PFSK-1 (cell line): Measurements from ENCODE around the gene PODXL2.

Experiments
- FOXP2 ChIP-seq: optimal IDR thresholded peaks from 2 replicates; pipeline ENCODE3; 2011; ENCODE audit warnings: borderline replicate concordance, control low read depth, inconsistent platforms; ENCODE audit not compliant: insufficient read depth; ENCODE audit errors: extremely low read length, extremely low read depth
- POLR2AphosphoS5 ChIP-seq: IDR thresholded peaks from 2 replicates; pipeline ENCODE4 v1.6.1; 2012; ENCODE audit warnings: low read depth, mild to moderate bottlenecking, control low read depth, low read length, moderate library complexity
- REST ChIP-seq, 2 experiments: IDR thresholded peaks; 2 replicates each; pipeline versions ENCODE4 v1.6.1 to v1.8.0; 2011 to 2012; ENCODE audit warnings: low read depth in 2 of 2, low read length in 2 of 2, control low read depth in 1 of 2, inconsistent platforms in 1 of 2, mild to moderate bottlenecking in 1 of 2, moderate library complexity in 1 of 2; ENCODE audit not compliant: insufficient read depth in 1 of 2
- SIN3A ChIP-seq: IDR thresholded peaks from 2 replicates; pipeline ENCODE4 v1.6.1; 2012; ENCODE audit warnings: mild to moderate bottlenecking, low read length, moderate library complexity, borderline replicate concordance; ENCODE audit not compliant: insufficient read depth
- TAF1 ChIP-seq: IDR thresholded peaks from 2 replicates; pipeline ENCODE4 v1.6.1; 2012; ENCODE audit warnings: low read length, control low read depth, borderline replicate concordance; ENCODE audit not compliant: insufficient read depth

PODXL2 gene

GRCh38 chr3:127687228-127687737, 58.3 kb downstream of the PODXL2 start:
- TF ChIP-seq FOXP2 = no peak
- TF ChIP-seq SIN3A = no peak
- TF ChIP-seq REST (IDR thresholded peaks at IDR 0.05; ENCODE audit: insufficient read depth in 1 of 2, low read depth in 2 of 2, low read length in 2 of 2) = no peak
- TF ChIP-seq TAF1 = no peak

DNA sequence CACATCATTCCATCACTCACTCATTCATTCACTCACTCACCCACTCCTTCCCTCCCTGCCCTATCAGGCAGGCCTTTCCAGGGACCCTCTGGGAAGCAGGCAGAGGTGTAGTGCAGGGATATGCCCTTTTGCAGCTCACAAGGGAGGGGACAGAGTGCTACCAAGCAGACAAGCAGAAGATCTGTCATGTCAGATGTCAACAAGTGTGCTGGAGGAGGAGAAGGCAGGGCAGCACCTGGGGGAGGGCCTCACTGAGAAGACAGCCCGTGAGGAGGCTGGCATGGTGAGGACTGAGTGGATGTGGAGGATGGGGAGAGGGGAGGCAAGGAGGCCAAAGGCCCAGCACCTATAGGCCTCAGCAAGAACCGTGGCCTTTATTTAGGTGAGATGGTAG, 59.0 kb downstream of the PODXL2 start:
- TF ChIP-seq SIN3A (no peak), FOXP2 (no peak), TAF1 (no peak), POLR2AphosphoS5 (no peak), REST (IDR thresholded peaks at IDR 0.05; ENCODE audit: insufficient read depth in 1 of 2, low read depth in 2 of 2, low read length in 2 of 2) (no peak)

- TF ChIP-seq FOXP2 = no peak
- no peak for TF ChIP-seq SIN3A
- no peak for TF ChIP-seq TAF1
- TF ChIP-seq POLR2AphosphoS5 = no peak
- TF ChIP-seq REST (IDR thresholded peaks at IDR 0.05; ENCODE audit: insufficient read depth in 1 of 2, low read depth in 2 of 2, low read length in 2 of 2) = no peak
These were observed 59.7 kb downstream of the PODXL2 start for GRCh38 chr3:127688416-127689265.

DNA sequence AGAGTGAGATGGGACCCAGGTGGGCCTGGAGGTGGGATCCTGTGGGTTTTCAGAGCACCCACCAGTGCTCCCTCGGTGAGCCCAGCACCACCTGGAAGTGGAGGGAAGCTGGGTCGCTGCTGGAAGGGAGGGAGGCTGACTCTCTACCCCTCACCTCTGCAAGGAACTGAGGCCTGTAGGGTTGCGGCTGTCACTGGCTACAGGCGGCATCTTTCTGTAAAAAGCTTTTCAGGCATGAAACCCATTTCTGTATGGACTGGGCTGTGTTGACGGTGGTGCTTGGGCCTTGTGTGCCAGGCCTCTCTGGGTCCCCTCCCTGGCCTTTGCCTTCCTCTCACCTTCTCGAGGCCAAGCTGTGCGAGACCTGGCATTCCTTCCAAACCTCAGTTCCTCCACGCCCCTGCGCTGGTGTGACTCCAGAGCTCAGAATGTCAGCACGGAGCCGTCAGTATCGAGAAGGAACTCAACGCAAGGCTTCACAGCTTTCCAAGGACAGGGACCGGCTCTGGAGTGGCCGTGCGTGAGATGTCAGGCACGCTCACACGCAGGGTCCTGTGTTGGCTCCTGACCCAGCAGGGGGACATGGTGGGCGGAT, 60.4 kb downstream of the PODXL2 start:
- TF ChIP-seq POLR2AphosphoS5 (no peak), REST (IDR thresholded peaks at IDR 0.05; ENCODE audit: insufficient read depth in 1 of 2, low read depth in 2 of 2, low read length in 2 of 2) (no peak), FOXP2 (no peak), SIN3A (no peak), TAF1 (no peak)
